Gastroesophageal sphincter (tissue), 3 donors: ENCODE measurements around the gene CBFA2T2.

Experiments used
- POLR2A ChIP-seq, 2 donors: fragments of 450-650 bp; IDR thresholded peaks; one replicate each; pipeline ENCODE4 v1.6.1; 2017; ENCODE audit warnings: antibody characterized with exemption in 2 of 2, mild to moderate bottlenecking in 2 of 2, moderate library complexity in 1 of 2
- TF ChIP-seq, protein P1 (sequence below), 4 experiments: fragments of 200-600 bp in 2 of 4; fragments of 450-650 bp in 2 of 4; sonication (generic) in 1 of 4; IDR thresholded peaks; one replicate each; pipeline ENCODE4 v1.5.1; 2017 to 2019; ENCODE audit warnings: antibody characterized with exemption in 4 of 4, mild to moderate bottlenecking in 2 of 4, moderate library complexity in 2 of 4

DNA sequence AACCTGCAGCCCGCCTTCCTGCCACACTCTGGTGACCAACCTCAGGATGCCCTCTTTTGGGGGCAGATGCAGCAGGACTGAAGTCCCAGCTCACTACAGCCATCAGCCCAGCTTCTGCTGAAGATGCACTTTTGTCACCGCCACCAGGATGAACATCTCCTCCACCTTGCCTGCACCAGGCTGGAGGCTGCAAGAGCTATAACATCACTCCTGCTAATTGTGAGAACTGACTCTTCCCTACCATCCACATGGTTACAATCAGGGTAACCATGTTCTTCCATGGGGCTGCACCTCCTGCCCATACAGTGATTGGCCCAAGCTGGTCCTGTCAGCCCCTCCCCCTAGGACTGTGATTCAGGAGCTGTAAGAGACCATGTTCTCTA lies 174.9 kb downstream of the CBFA2T2 start:
- TF ChIP-seq, protein P1, sequence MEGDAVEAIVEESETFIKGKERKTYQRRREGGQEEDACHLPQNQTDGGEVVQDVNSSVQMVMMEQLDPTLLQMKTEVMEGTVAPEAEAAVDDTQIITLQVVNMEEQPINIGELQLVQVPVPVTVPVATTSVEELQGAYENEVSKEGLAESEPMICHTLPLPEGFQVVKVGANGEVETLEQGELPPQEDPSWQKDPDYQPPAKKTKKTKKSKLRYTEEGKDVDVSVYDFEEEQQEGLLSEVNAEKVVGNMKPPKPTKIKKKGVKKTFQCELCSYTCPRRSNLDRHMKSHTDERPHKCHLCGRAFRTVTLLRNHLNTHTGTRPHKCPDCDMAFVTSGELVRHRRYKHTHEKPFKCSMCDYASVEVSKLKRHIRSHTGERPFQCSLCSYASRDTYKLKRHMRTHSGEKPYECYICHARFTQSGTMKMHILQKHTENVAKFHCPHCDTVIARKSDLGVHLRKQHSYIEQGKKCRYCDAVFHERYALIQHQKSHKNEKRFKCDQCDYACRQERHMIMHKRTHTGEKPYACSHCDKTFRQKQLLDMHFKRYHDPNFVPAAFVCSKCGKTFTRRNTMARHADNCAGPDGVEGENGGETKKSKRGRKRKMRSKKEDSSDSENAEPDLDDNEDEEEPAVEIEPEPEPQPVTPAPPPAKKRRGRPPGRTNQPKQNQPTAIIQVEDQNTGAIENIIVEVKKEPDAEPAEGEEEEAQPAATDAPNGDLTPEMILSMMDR (IDR thresholded peaks at IDR 0.05) = no peak
- no peak for TF ChIP-seq POLR2A (IDR thresholded peaks at IDR 0.05)
